NCI-H2227 (cell line): ENCODE results near the gene GATA5.

Experiments
- DNase-seq: peaks from one replicate; lab custom pipeline; 2025; ENCODE audit not compliant: unreplicated experiment; lab: John Stamatoyannopoulos, UW

GATA5 gene

GRCh38 chr20:62475772-62476055, at the start of gene GATA5:
Gene GATA5, minus strand, starts transcription at chr20:62475995. Its CDS starts 474 bp downstream, at chr20:62475521.
- DNase-seq = no peak

GRCh38 chr20:62525014-62525413, 49.2 kb upstream of the GATA5 start:
- no peak for DNase-seq

- DNase-seq = peak; percentile 26
These were observed 48.7 kb upstream of the GATA5 start for GRCh38 chr20:62524505-62524911.

GRCh38 chr20:62523473-62524203, 47.8 kb upstream of the GATA5 start:
- DNase-seq = no peak

- no peak for DNase-seq
These were observed 47.1 kb upstream of the GATA5 start for GRCh38 chr20:62522748-62523396.

GRCh38 chr20:62519826-62520225, 44.0 kb upstream of the GATA5 start:
- no peak for DNase-seq

- no peak for DNase-seq
These were observed 43.1 kb upstream of the GATA5 start for GRCh38 chr20:62518911-62519310.

- DNase-seq = no peak
These were observed 42.3 kb upstream of the GATA5 start for GRCh38 chr20:62517901-62518610.

- DNase-seq = no peak
These were observed 41.4 kb upstream of the GATA5 start for GRCh38 chr20:62517168-62517567.

- no peak for DNase-seq
These were observed 40.5 kb upstream of the GATA5 start for GRCh38 chr20:62516338-62516737.

- DNase-seq = no peak
These were observed 40.0 kb upstream of the GATA5 start for GRCh38 chr20:62515826-62516225.

- no peak for DNase-seq
These were observed 39.5 kb upstream of the GATA5 start for GRCh38 chr20:62515280-62515679.

- DNase-seq = no peak
These were observed 38.2 kb upstream of the GATA5 start for GRCh38 chr20:62513991-62514390.

- DNase-seq = peak; percentile 56
These were observed 36.3 kb upstream of the GATA5 start for GRCh38 chr20:62511915-62512610.

GRCh38 chr20:62511300-62511914, 35.6 kb upstream of the GATA5 start:
- DNase-seq = no peak

- DNase-seq = no peak
These were observed 32.9 kb upstream of the GATA5 start for GRCh38 chr20:62508641-62509051.

GRCh38 chr20:62507991-62508640, 32.3 kb upstream of the GATA5 start:
- no peak for DNase-seq

GRCh38 chr20:62507323-62507722, 31.5 kb upstream of the GATA5 start:
- DNase-seq = no peak

GRCh38 chr20:62506791-62507190, 31.0 kb upstream of the GATA5 start:
- DNase-seq = no peak

- no peak for DNase-seq
These were observed 30.3 kb upstream of the GATA5 start for GRCh38 chr20:62506087-62506486.
